NCI-H748 treated with DMSO at 0.1 percent for 48 hours (cell line): ENCODE results near the gene RPL18A.

Source experiments
- DNase-seq: peaks from one replicate; lab custom pipeline; 2025; lab: John Stamatoyannopoulos, UW

RPL18A gene

GRCh38 chr19:17841810-17842662, 17.7 kb upstream of the RPL18A start:
- DNase-seq: peak; percentile 62

GRCh38 chr19:17842663-17843291, 16.9 kb upstream of the RPL18A start:
- DNase-seq: no peak

- no peak for DNase-seq
Measured at GRCh38 chr19:17843292-17843827, 16.4 kb upstream of the RPL18A start.

- DNase-seq: no peak
Measured at GRCh38 chr19:17843908-17844490, 15.7 kb upstream of the RPL18A start.

GRCh38 chr19:17846146-17846545, 13.6 kb upstream of the RPL18A start:
- DNase-seq: no peak

- DNase-seq: no peak
Measured at GRCh38 chr19:17847538-17848366, 12.0 kb upstream of the RPL18A start, which contains the start of gene JAK3. JAK3 (minus strand) TSS chr19:17847982; CDS start chr19:17844417, 3,565 bp downstream.

GRCh38 chr19:17848595-17849292, 11.0 kb upstream of the RPL18A start:
- DNase-seq: no peak

GRCh38 chr19:17854061-17854460, 5.6 kb upstream of the RPL18A start:
- DNase-seq: no peak

GRCh38 chr19:17855280-17856152, 4.2 kb upstream of the RPL18A start:
- DNase-seq: peak; percentile 48

- DNase-seq: no peak
Measured at GRCh38 chr19:17860331-17860992, 752 bp downstream of the RPL18A start.

GRCh38 chr19:17860993-17861360, 1.3 kb downstream of the RPL18A start:
- no peak for DNase-seq

- no peak for DNase-seq
Measured at GRCh38 chr19:17861542-17862402, 2.1 kb downstream of the RPL18A start.

GRCh38 chr19:17862711-17863519, 3.2 kb downstream of the RPL18A start:
- no peak for DNase-seq

GRCh38 chr19:17863520-17864182, 3.9 kb downstream of the RPL18A start:
- DNase-seq: no peak

- no peak for DNase-seq
Measured at GRCh38 chr19:17865364-17866311, 5.9 kb downstream of the RPL18A start.

- no peak for DNase-seq
Measured at GRCh38 chr19:17866312-17866963, 6.7 kb downstream of the RPL18A start.
